ENCODE data around the gene LSAMP. TPM values are rescaled to one million over a fixed set of nuclear protein-coding genes. Genes with fewer than 3 reads are reported as not detected.

The LSAMP gene
- total and polyA plus RNA-seq, 2 of the 13 experiments (the other 11 are each of a cell fraction or from before 2014, with no cell fraction given), result not detected

DNA sequence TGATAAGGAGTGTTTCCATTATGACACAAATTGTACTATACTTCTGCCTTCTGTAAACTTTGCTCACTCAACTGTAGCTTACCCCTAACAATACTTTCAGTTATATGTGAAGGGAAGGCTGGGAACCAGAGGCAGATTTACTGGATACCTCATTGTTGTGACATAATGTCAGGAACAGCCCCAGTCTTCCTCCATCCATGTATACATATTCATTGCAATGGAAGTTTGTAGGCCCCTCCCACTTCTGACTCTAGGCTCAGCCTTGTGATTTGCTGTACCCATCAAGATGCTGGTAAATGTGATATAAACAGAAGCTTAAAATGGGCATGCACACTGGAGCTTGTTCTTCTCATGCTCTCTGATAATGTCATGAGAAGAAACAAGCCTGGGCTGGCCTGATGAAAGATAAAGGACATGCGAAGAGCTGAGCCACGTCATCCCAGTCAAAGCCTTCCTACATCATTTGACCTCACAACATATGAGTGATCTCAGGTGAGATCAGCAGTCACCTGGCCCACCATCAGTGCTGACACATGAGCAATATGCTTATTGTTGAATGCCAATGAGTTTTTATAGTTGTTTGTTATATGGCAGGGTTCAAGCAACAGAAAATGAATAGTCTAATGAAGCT, 554.2 kb downstream of the LSAMP start:
- no peak overlapping the region for H2AFZ ChIP-seq (ENCODE audit: low read length)
- H3K9me3 ChIP-seq (ENCODE audit: low read length), result no peaks in the 10 kb centered on the region
- H3K4me1 ChIP-seq (ENCODE audit: insufficient read depth, low read length), result no peaks in the 10 kb centered on the region
- intact Hi-C loops (cut with micrococcal nuclease; ENCODE audit: unreplicated experiment) (no loop called here), in situ Hi-C loops (cut with HindIII; ENCODE audit: extremely low pct_ligation_motif_present, low pct_unique_long_range_greater_than_20kb) (no loop called here)
- no peaks in the 10 kb centered on the region for H3K27me3 ChIP-seq (ENCODE audit: control insufficient read depth in 1 of 2, insufficient read depth in 2 of 2, low read length in 2 of 2)
- ATAC-seq (no peak), DNase-seq (ENCODE audit: low spot score) (no peak), FAIRE-seq (no peak)
- BruUV-seq (replicated peaks), result no TSS peak
- 62% methylated on average over 2 of the region's 2 CpGs for WGBS (ENCODE audit: low lambda C conversion rate)
- no peak overlapping the region for H3K27ac ChIP-seq (ENCODE audit: extremely low read length, insufficient read depth, low read length)
- CTCF ChIA-PET (ENCODE audit: low intra/inter-chr PET ratio, low total read pairs), result no interaction called here
- no peak overlapping the region for H3K4me2 ChIP-seq (ENCODE audit: low read depth, low read length)
- no peak overlapping the region for H3K4me3 ChIP-seq (replicated peaks in 1 of 3; ENCODE audit: insufficient read depth in 1 of 3, low read depth in 2 of 3, low read length in 3 of 3)
- no peaks in the 10 kb centered on the region for H3K79me2 ChIP-seq (ENCODE audit: insufficient read depth, low read length)
- POLR2A ChIA-PET, result no interaction called here
- H3K9ac ChIP-seq (ENCODE audit: insufficient read depth, low read depth, low read length), result no peak overlapping the region
- TF ChIP-seq ERF (CRISPR knock-in tag; IDR thresholded peaks at IDR 0.05), result no peak
- no peak for TF ChIP-seq ZNF720 (CRISPR knock-in tag; IDR thresholded peaks at IDR 0.05)
- no peak for TF ChIP-seq ATF1 (CRISPR knock-in tag; IDR thresholded peaks at IDR 0.05)
- no peak for TF ChIP-seq ZNF782 (CRISPR knock-in tag; IDR thresholded peaks at IDR 0.05; ENCODE audit: borderline replicate concordance)
- no peak for TF ChIP-seq FOXO1 (CRISPR knock-in tag; IDR thresholded peaks at IDR 0.05)
- no peak for TF ChIP-seq ELF1 (CRISPR knock-in tag; IDR thresholded peaks at IDR 0.05)
- TF ChIP-seq ETV5 (CRISPR knock-in tag; IDR thresholded peaks at IDR 0.05; ENCODE audit: borderline replicate concordance), result no peak
- no peak for TF ChIP-seq SSRP1 (CRISPR knock-in tag; IDR thresholded peaks at IDR 0.05)
- TF ChIP-seq RNF2 (conservative IDR thresholded peaks at IDR 0.05; ENCODE audit: low read depth), result no peak
- TF ChIP-seq, protein P1, sequence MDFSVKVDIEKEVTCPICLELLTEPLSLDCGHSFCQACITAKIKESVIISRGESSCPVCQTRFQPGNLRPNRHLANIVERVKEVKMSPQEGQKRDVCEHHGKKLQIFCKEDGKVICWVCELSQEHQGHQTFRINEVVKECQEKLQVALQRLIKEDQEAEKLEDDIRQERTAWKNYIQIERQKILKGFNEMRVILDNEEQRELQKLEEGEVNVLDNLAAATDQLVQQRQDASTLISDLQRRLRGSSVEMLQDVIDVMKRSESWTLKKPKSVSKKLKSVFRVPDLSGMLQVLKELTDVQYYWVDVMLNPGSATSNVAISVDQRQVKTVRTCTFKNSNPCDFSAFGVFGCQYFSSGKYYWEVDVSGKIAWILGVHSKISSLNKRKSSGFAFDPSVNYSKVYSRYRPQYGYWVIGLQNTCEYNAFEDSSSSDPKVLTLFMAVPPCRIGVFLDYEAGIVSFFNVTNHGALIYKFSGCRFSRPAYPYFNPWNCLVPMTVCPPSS (IDR thresholded peaks at IDR 0.05), result no peak
- no peak for TF ChIP-seq RXRB (CRISPR knock-in tag; IDR thresholded peaks at IDR 0.05; ENCODE audit: borderline replicate concordance)
- TF ChIP-seq RARA (CRISPR knock-in tag; IDR thresholded peaks at IDR 0.05), result no peak
- H3K36me3 ChIP-seq (replicated peaks in 1 of 2; ENCODE audit: control insufficient read depth in 1 of 2, insufficient read depth in 2 of 2, low read length in 2 of 2), result no peaks in the 10 kb centered on the region
- H4K20me1 ChIP-seq (ENCODE audit: insufficient read depth, low read length), result no peaks in the 10 kb centered on the region

All from HepG2 (cell line).